Smooth muscle cell (in vitro differentiated cells): ENCODE measurements around the gene SAP130. TPM values are rescaled to one million over a fixed set of nuclear protein-coding genes. Genes with fewer than 3 reads are reported as not detected.

Experiments used
- DNase-seq: peaks from one replicate; lab custom pipeline; 2025; ENCODE audit not compliant: unreplicated experiment; lab: John Stamatoyannopoulos, UW
- H2AFZ ChIP-seq: fragments of 200-600 bp; sonication (generic); 2 replicates; pipeline ENCODE4 v1.6.0; 2016; ENCODE audit warnings: antibody characterized with exemption, low read depth, mild to moderate bottlenecking
- H3F3A ChIP-seq: fragments of 200-600 bp; sonication (generic); 2 replicates; pipeline ENCODE4 v1.6.0; 2017; ENCODE audit warnings: antibody characterized with exemption, low read depth
- H3K27ac ChIP-seq: fragments of 200-600 bp; sonication (generic); 2 replicates; pipeline ENCODE4 v1.5.1; 2016; ENCODE audit warnings: low read depth, mild to moderate bottlenecking
- H3K27me3 ChIP-seq: fragments of 200-600 bp; sonication (generic); 2 replicates; pipeline ENCODE4 v1.6.1; 2016; ENCODE audit warnings: low read depth, mild to moderate bottlenecking
- H3K36me3 ChIP-seq: fragments of 200-600 bp; sonication (generic); 2 replicates; pipeline ENCODE4 v1.5.1; 2016; ENCODE audit warnings: low read depth
- H3K4me1 ChIP-seq: fragments of 200-600 bp; sonication (generic); 2 replicates; pipeline ENCODE4 v1.5.1; 2016; ENCODE audit warnings: low read depth
- H3K4me2 ChIP-seq: fragments of 200-600 bp; sonication (generic); 2 replicates; pipeline ENCODE4 v1.6.0; 2016; ENCODE audit warnings: mild to moderate bottlenecking
- H3K4me3 ChIP-seq: fragments of 200-600 bp; sonication (generic); 2 replicates; pipeline ENCODE4 v1.5.1; 2016; ENCODE audit warnings: mild to moderate bottlenecking
- H3K79me2 ChIP-seq: fragments of 200-600 bp; sonication (generic); 2 replicates; pipeline ENCODE4 v1.6.0; 2016; ENCODE audit warnings: low read depth, mild to moderate bottlenecking
- H3K9ac ChIP-seq: fragments of 200-600 bp; sonication (generic); 2 replicates; pipeline ENCODE4 v1.6.0; 2016; ENCODE audit warnings: low read depth
- H3K9me3 ChIP-seq: fragments of 200-600 bp; sonication (generic); replicated peaks from 2 replicates; pipeline ENCODE4 v1.5.1; 2016; ENCODE audit warnings: low read depth
- H4K20me1 ChIP-seq: fragments of 200-600 bp; sonication (generic); 2 replicates; pipeline ENCODE4 v1.6.0; 2016; ENCODE audit warnings: low read depth
- CTCF ChIP-seq: fragments of 200-600 bp; sonication (generic); IDR thresholded peaks from 2 replicates; pipeline ENCODE4 v1.5.1; 2017; ENCODE audit warnings: borderline replicate concordance, mild to moderate bottlenecking, antibody characterized with exemption; ENCODE audit not compliant: insufficient read depth, poor library complexity, severe bottlenecking
- WGBS: methylation state at CpG from one replicate; pipeline ENCODE4 v1.1.7; 2016; ENCODE audit warnings: low lambda C conversion rate; 5-methylcytosine and 5-hydroxymethylcytosine counted together
- polyA plus RNA-seq: library from polyadenylated mRNA; unstranded; fragments of >200 nt; fragmentation: Nextera tagmentation; extraction: Ambion mirVana; gene quantifications from 2 replicates; pipeline ENCODE4 v1.2.1, GENCODE V29; 2016
- total RNA-seq: library from RNA; depleted of rRNA; stranded (reverse); fragments of >200 nt; gene quantifications from 2 replicates; pipeline ENCODE4 v1.2.3, GENCODE V29; 2014

Gene SAP130
- total and polyA plus RNA-seq, 2 experiments from 2014 or later = 15.1 to 20.5 TPM

DNA sequence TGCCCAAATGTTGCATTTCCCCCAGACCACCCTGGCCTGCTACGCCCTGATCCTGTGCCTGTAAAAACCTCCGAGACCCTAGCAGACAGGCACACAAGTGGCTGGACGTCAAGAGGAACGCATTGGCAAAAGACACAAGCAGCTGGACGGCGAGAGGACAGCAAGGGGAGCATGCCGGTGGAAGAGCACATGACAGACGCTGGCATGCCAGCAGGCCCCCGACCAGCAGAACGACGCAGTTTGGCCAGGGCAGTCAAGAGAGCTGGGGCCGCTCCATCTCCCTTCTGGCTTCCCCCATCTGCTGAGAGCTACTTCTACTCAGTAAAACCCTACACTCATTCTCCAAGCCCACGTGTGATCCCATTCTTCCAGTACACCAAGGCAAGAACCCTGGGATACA, 42.1 kb downstream of the SAP130 start:
- TF ChIP-seq CTCF = no peak
- Histone ChIP-seq H3K27me3 (no peaks in the 10 kb centered on the region), H2AFZ (no peak overlapping the region), H4K20me1 (no peaks in the 10 kb centered on the region), H3K36me3 (peaks cover 13% of the 10 kb centered on the region), H3K9ac (no peak overlapping the region), H3K4me3 (no peak overlapping the region), H3K4me2 (no peak overlapping the region), H3K79me2 (no peaks in the 10 kb centered on the region), H3K9me3 (no peaks in the 10 kb centered on the region), H3K27ac (no peak overlapping the region), H3K4me1 (no peaks in the 10 kb centered on the region), H3F3A (no peaks in the 10 kb centered on the region)
- 96% methylated on average over 13 of the region's 13 CpGs for WGBS
- DNase-seq = no peak

GRCh38 chr2:127985026-127985734, 42.7 kb downstream of the SAP130 start:
- no peak overlapping the region for H3K27ac ChIP-seq
- no peaks in the 10 kb centered on the region for H4K20me1 ChIP-seq
- TF ChIP-seq CTCF = no peak
- no peaks in the 10 kb centered on the region for H3F3A ChIP-seq
- no peak overlapping the region for H3K9ac ChIP-seq
- H3K79me2 ChIP-seq = no peaks in the 10 kb centered on the region
- no peak for DNase-seq
- H3K27me3 ChIP-seq = no peaks in the 10 kb centered on the region
- 94% methylated on average over 6 of the region's 6 CpGs for WGBS
- no peak overlapping the region for H3K4me2 ChIP-seq
- H2AFZ ChIP-seq = no peak overlapping the region
- no peaks in the 10 kb centered on the region for H3K9me3 ChIP-seq
- no peak overlapping the region for H3K4me3 ChIP-seq
- H3K4me1 ChIP-seq = no peaks in the 10 kb centered on the region
- peaks cover 13% of the 10 kb centered on the region for H3K36me3 ChIP-seq

DNA sequence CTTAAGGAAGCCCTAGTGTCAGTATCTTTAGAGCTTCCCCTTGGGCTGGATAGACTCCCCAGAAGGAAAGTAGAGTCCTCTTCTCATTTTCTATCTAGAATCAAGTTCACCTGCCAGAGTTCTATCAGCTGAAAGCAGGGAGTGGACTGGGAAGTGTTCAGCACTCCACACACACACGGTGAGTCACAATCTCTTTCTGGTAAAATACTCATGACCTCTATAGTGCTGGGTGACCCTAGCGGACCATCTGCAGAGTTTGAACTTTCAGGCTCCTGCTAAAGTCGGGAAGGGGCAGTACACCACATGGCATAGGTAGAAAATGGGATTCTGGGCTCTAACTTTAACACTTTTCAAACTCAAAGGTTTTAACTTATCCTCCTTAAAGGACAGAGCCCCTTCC, 43.3 kb downstream of the SAP130 start:
- Histone ChIP-seq H3K27me3 (no peaks in the 10 kb centered on the region), H3K9me3 (no peaks in the 10 kb centered on the region), H3K27ac (no peak overlapping the region), H3K9ac (no peak overlapping the region), H3K4me1 (no peaks in the 10 kb centered on the region), H3F3A (no peaks in the 10 kb centered on the region), H4K20me1 (no peaks in the 10 kb centered on the region), H3K36me3 (peaks cover 11% of the 10 kb centered on the region), H3K79me2 (no peaks in the 10 kb centered on the region), H3K4me2 (no peak overlapping the region), H3K4me3 (no peak overlapping the region), H2AFZ (no peak overlapping the region)
- DNase-seq = no peak
- WGBS = 89% methylated on average over 3 of the region's 3 CpGs
- TF ChIP-seq CTCF = no peak

- Histone ChIP-seq H3K9me3 (no peaks in the 10 kb centered on the region), H3K36me3 (no peaks in the 10 kb centered on the region), H3K9ac (no peak overlapping the region), H3K4me3 (no peak overlapping the region), H3K4me1 (no peaks in the 10 kb centered on the region), H2AFZ (no peak overlapping the region), H3K27me3 (no peaks in the 10 kb centered on the region), H4K20me1 (peaks cover 32% of the 10 kb centered on the region), H3K4me2 (no peak overlapping the region), H3K27ac (peak overlapping the region; percentile 56), H3F3A (peaks cover 6% of the 10 kb centered on the region), H3K79me2 (no peaks in the 10 kb centered on the region)
- no peak for DNase-seq
- no peak for TF ChIP-seq CTCF
- 88% methylated on average over 4 of the region's 4 CpGs for WGBS
Measured at GRCh38 chr2:127969446-127969845, 58.4 kb downstream of the SAP130 start.
